Peyer's patch (tissue), 4 donors: ENCODE results near the gene KDM4C.

Experiments used
- POLR2A ChIP-seq, 2 donors: fragments of 450-650 bp; IDR thresholded peaks; one replicate each; pipeline ENCODE4 v1.5.1; 2017; ENCODE audit warnings: antibody characterized with exemption in 2 of 2, mild to moderate bottlenecking in 2 of 2, moderate library complexity in 2 of 2
- TF ChIP-seq, protein P1 (sequence below), 6 experiments: fragments of 450-650 bp in 4 of 6; fragments of 200-600 bp in 2 of 6; sonication (generic) in 1 of 6; IDR thresholded peaks; one replicate each; pipeline ENCODE4 v1.5.1; 2017 to 2019; ENCODE audit warnings: antibody characterized with exemption in 6 of 6, mild to moderate bottlenecking in 3 of 6, moderate library complexity in 1 of 6

DNA sequence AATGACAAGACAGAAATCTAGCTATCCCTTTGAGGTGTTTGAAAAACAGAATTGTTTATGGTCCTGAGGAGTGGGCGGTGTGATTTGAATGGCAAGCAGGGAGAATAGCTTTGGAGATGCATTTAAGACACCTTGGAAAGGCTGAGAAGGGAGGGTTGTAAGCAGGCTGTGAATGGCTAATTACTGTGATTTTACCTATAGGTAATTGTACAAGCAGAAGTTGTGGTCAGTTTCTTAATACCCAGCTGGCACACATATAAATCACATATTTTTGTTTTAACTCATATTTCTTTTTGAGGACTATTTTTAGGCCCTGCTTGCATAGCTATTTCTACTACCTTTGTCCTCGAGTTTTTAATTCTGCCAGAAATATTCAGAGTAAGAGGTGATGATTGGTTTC lies 248.6 kb downstream of the KDM4C start:
- TF ChIP-seq, protein P1, sequence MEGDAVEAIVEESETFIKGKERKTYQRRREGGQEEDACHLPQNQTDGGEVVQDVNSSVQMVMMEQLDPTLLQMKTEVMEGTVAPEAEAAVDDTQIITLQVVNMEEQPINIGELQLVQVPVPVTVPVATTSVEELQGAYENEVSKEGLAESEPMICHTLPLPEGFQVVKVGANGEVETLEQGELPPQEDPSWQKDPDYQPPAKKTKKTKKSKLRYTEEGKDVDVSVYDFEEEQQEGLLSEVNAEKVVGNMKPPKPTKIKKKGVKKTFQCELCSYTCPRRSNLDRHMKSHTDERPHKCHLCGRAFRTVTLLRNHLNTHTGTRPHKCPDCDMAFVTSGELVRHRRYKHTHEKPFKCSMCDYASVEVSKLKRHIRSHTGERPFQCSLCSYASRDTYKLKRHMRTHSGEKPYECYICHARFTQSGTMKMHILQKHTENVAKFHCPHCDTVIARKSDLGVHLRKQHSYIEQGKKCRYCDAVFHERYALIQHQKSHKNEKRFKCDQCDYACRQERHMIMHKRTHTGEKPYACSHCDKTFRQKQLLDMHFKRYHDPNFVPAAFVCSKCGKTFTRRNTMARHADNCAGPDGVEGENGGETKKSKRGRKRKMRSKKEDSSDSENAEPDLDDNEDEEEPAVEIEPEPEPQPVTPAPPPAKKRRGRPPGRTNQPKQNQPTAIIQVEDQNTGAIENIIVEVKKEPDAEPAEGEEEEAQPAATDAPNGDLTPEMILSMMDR (IDR thresholded peaks at IDR 0.05), result no peak
- no peak for TF ChIP-seq POLR2A (IDR thresholded peaks at IDR 0.05)
